PC-9 (cell line): ENCODE measurements around the gene RAB8A. TPM values are rescaled to one million over a fixed set of nuclear protein-coding genes. Genes with fewer than 3 reads are reported as not detected.

Experiments used
- BruUV-seq: library from RNA; stranded (reverse); fragments of 400-500 nt; replicated peaks from 2 replicates; lab custom pipeline; 2021; lab: Mats Ljungman, UMichigan
- CTCF ChIA-PET: fragments of 300-600 bp; sonication (Branson Sonifier 250); formaldehyde crosslinking; loops from one replicate; lab custom pipeline; 2022; ENCODE audit warnings: antibody characterized with exemption; lab: Charles Lee
- POLR2A ChIA-PET: fragments of 300-600 bp; sonication (Branson Sonifier 250); formaldehyde crosslinking; loops from one replicate; lab custom pipeline; 2022; ENCODE audit warnings: antibody characterized with exemption; ENCODE audit not compliant: unreplicated experiment; lab: Charles Lee
- DNase-seq, 2 experiments: peaks; one replicate each; pipeline versions ENCODE4 v3.0.0 to v3.0.0-alpha.2; 2015 to 2022; ENCODE audit warnings: mixed read lengths in 1 of 2
- H2AFZ ChIP-seq: fragments of 200-600 bp; sonication (generic); 2 replicates; pipeline ENCODE4 v1.8.1; 2017; ENCODE audit warnings: antibody characterized with exemption
- H3F3A ChIP-seq: fragments of 200-600 bp; sonication (generic); 2 replicates; pipeline ENCODE4 v1.8.1; 2017; ENCODE audit warnings: antibody characterized with exemption, mild to moderate bottlenecking, low read depth; ENCODE audit not compliant: insufficient read depth
- H3K27ac ChIP-seq: fragments of 200-600 bp; sonication (generic); 2 replicates; pipeline ENCODE4 v1.6.1; 2016; ENCODE audit warnings: mixed run types
- H3K27me3 ChIP-seq: fragments of 200-600 bp; sonication (generic); 2 replicates; pipeline ENCODE4 v1.6.1; 2016; ENCODE audit warnings: low read depth, mixed run types; ENCODE audit not compliant: insufficient read depth
- H3K36me3 ChIP-seq: fragments of 200-600 bp; sonication (generic); 2 replicates; pipeline ENCODE4 v1.6.1; 2016; ENCODE audit warnings: low read depth, mixed run types
- H3K4me1 ChIP-seq: fragments of 200-600 bp; sonication (generic); replicated peaks from 2 replicates; pipeline ENCODE4 v1.6.1; 2016; ENCODE audit warnings: mixed run types; ENCODE audit not compliant: insufficient read depth
- H3K4me2 ChIP-seq: fragments of 200-600 bp; sonication (generic); 2 replicates; pipeline ENCODE4 v1.6.1; 2017; ENCODE audit warnings: mixed run types
- H3K4me3 ChIP-seq: fragments of 200-600 bp; sonication (generic); 2 replicates; pipeline ENCODE4 v1.6.1; 2016; ENCODE audit warnings: mixed run types
- H3K79me2 ChIP-seq: fragments of 200-600 bp; sonication (generic); 2 replicates; pipeline ENCODE4 v1.6.1; 2017; ENCODE audit warnings: low read depth, mixed run types
- H3K9me2 ChIP-seq: fragments of 200-600 bp; sonication (generic); 2 replicates; pipeline ENCODE4 v1.8.1; 2017; ENCODE audit warnings: mild to moderate bottlenecking; ENCODE audit not compliant: insufficient read depth
- H3K9me3 ChIP-seq: fragments of 200-600 bp; sonication (generic); 2 replicates; pipeline ENCODE4 v1.8.1; 2016; ENCODE audit warnings: low read depth; ENCODE audit not compliant: insufficient read depth
- H4K20me1 ChIP-seq: fragments of 200-600 bp; sonication (generic); 2 replicates; pipeline ENCODE4 v1.8.1; 2017; ENCODE audit not compliant: insufficient read depth
- EZH2 ChIP-seq: fragments of 200-600 bp; sonication (generic); IDR thresholded peaks from 2 replicates; pipeline ENCODE4 v1.8.0; 2017; ENCODE audit warnings: antibody characterized with exemption, low read depth
- intact Hi-C: fragments of 100-400 bp; cut with micrococcal nuclease; formaldehyde crosslinking; loops from one replicate; pipeline ENCODE4 v1.10.0; 2022; ENCODE audit not compliant: unreplicated experiment
- total RNA-seq: library from RNA; stranded (reverse); gene quantifications from 2 replicates; pipeline ENCODE4 v1.2.3, GENCODE V29; 2021
- TF ChIP-seq, protein P1 (sequence below): fragments of 200-600 bp; sonication (generic); conservative IDR thresholded peaks from 2 replicates; pipeline ENCODE4 v1.6.1; 2017; ENCODE audit warnings: mixed run types, antibody characterized with exemption, mild to moderate bottlenecking, moderate library complexity

RAB8A gene
- total RNA-seq, 1 experiment from 2014 or later: 104 TPM

DNA sequence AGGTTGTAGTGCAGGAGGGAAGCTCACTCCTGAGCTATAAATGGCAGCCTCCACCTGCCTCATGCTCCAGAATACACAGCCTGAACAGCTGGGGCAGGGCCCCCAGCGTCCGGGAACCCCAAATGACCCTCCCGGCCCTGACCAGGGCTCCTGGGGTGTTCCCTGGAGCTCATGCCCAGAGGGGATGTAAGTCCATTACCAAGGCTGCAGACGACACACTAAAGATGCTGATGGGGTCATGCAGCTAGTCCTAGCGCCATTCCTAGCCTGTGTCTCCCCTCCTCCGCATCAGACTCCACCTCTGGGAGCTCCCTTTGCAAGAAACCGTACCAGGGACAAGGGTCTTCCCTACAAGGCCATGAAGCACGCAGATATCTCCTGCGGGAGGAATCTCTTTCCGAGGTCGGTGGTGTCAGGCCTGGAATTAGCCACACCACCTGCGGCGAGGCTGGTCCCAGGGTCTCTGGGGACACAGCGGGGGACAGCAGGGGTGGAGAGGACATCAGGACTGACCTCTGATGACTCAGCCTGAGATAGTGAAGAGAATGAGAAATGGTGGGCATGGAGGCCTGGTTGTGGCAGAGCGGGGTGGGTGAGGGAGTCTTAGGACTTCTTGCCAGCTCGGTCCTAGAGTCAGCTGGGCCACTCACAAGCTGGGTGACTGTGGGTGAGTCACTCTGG lies 47.3 kb upstream of the RAB8A start:
- Histone ChIP-seq H3K79me2 (peaks cover 19% of the 10 kb centered on the region), H3K9me2 (no peaks in the 10 kb centered on the region), H3K27me3 (no peaks in the 10 kb centered on the region), H3K9me3 (peaks cover 6% of the 10 kb centered on the region), H3K4me2 (no peak overlapping the region), H4K20me1 (no peaks in the 10 kb centered on the region), H3F3A (peaks cover 35% of the 10 kb centered on the region; the same call in 1 of the 2 replicates), H3K4me3 (no peak overlapping the region), H2AFZ (no peak overlapping the region), H3K4me1 (peaks cover 21% of the 10 kb centered on the region), H3K36me3 (no peaks in the 10 kb centered on the region), H3K27ac (no peak overlapping the region)
- POLR2A ChIA-PET: interaction anchor here (0.6 kb wide), 2 partner anchors 23 to 134 kb away, joined by 3 to 14 read pairs; partner anchors contain the start of gene AP1M1
- CTCF ChIA-PET: interaction anchor here (0.6 to 0.9 kb wide), 4 partner anchors 23 to 1775 kb away, joined by 3 to 5 read pairs (median 4); no protein-coding TSS in a partner anchor
- intact Hi-C loops: no loop called here
- DNase-seq: no peak
- TF ChIP-seq, protein P1, sequence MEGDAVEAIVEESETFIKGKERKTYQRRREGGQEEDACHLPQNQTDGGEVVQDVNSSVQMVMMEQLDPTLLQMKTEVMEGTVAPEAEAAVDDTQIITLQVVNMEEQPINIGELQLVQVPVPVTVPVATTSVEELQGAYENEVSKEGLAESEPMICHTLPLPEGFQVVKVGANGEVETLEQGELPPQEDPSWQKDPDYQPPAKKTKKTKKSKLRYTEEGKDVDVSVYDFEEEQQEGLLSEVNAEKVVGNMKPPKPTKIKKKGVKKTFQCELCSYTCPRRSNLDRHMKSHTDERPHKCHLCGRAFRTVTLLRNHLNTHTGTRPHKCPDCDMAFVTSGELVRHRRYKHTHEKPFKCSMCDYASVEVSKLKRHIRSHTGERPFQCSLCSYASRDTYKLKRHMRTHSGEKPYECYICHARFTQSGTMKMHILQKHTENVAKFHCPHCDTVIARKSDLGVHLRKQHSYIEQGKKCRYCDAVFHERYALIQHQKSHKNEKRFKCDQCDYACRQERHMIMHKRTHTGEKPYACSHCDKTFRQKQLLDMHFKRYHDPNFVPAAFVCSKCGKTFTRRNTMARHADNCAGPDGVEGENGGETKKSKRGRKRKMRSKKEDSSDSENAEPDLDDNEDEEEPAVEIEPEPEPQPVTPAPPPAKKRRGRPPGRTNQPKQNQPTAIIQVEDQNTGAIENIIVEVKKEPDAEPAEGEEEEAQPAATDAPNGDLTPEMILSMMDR: no peak
- TF ChIP-seq EZH2: no peak
- no TSS peak for BruUV-seq

DNA sequence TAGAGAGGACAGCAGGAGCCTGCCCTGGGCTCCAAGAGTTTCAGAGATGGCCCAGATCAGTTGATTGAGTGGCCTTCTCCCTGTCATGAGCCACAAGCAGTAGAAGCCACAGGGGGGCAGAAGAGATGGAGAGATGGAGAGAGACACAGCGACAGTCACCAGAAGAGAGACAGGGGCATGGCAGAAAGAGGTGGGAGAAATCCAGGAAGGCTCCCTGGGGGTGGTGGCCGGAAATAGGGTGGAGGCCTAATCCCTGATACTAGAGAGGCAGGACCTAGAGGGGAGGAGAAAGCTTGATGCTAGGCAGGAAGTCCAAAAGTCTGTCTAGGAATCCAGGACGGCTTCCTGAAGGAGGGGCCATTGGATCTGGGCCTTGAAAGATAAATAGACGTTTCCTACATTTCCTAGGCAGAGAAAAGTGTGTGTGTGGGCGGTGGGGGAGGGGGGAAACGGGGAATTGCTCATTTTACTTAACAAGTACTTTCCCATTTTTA lies 45.0 kb upstream of the RAB8A start:
- Histone ChIP-seq H3K79me2 (peaks cover 27% of the 10 kb centered on the region), H3K36me3 (no peaks in the 10 kb centered on the region), H3K27ac (peak overlapping the region; percentile 42), H2AFZ (peak overlapping the region; percentile 71; the same call in 1 of the 2 replicates), H3K9me3 (no peaks in the 10 kb centered on the region), H3K4me1 (peaks cover 41% of the 10 kb centered on the region), H3K9me2 (no peaks in the 10 kb centered on the region), H4K20me1 (no peaks in the 10 kb centered on the region), H3F3A (peaks cover 49% of the 10 kb centered on the region), H3K4me2 (peak overlapping the region; percentile 74), H3K4me3 (peak overlapping the region; percentile 66; the same call in 1 of the 2 replicates), H3K27me3 (no peaks in the 10 kb centered on the region)
- BruUV-seq: no TSS peak
- TF ChIP-seq, protein P1: peak; percentile 49
- no peak for TF ChIP-seq EZH2
- ChIA-PET CTCF (no interaction called here), POLR2A (interaction anchor here (0.6 to 0.8 kb wide), 3 partner anchors 10 to 364 kb away, joined by 5 to 15 read pairs (median 8); partner anchors contain the start of gene TPM4)
- intact Hi-C loops: no loop called here
- peak in 1 of 2 experiments; percentile 61 for DNase-seq

DNA sequence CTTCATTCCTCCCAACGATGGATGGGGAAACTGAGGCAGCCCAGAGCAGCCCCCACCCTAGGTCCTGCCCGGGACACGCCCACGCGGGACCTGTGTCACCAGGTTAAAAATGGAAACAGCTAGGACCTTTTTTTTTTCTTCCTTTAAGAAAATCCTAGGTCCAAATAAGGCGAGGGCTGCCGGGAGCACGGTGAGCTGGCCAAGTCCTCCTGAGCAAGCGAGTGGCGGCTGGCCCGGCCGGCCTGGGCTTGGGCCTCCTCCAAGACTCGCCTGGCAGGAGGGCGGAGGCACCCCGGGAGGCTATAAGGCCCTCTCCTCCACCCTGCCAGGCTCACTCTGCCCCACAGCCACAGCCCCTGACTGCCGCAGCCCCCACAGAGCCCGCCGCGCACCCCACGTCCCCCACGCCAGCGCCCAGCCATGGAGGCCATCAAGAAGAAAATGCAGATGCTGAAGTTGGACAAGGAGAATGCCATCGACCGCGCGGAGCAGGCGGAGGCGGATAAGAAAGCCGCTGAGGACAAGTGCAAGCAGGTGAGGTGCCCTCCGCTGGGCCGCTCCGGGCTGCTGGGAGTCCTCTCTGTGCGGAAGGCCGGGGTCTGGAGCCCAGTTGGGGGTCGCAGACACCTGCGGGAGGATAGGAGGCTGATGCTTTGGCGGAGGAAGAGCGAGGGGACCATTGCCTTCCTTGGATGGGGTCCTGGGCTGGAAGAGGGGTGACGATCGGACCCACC lies 44.3 kb upstream of the RAB8A start:
- TF ChIP-seq, protein P1: no peak
- TF ChIP-seq EZH2: no peak
- POLR2A ChIA-PET: interaction anchor here (0.6 to 0.7 kb wide), 2 partner anchors 11 to 365 kb away, joined by 5 to 8 read pairs; no protein-coding TSS in a partner anchor
- peak overlapping the region; percentile 71 for H2AFZ ChIP-seq
- H3K9me3 ChIP-seq: no peaks in the 10 kb centered on the region
- peak overlapping the region; percentile 66 for H3K4me3 ChIP-seq
- H3K4me1 ChIP-seq: peaks cover 48% of the 10 kb centered on the region
- no peaks in the 10 kb centered on the region for H4K20me1 ChIP-seq
- peak overlapping the region; percentile 74 for H3K4me2 ChIP-seq
- peak; percentile 70 to 71 for DNase-seq
- H3K9me2 ChIP-seq: no peaks in the 10 kb centered on the region
- CTCF ChIA-PET: interaction anchor here (0.6 kb wide), 1 partner anchor 87 kb away, joined by 3 read pairs; no protein-coding TSS in a partner anchor
- peak overlapping the region; percentile 42 for H3K27ac ChIP-seq
- H3K79me2 ChIP-seq: peaks cover 28% of the 10 kb centered on the region
- TSS peak; percentile 46 for BruUV-seq
- peaks cover 49% of the 10 kb centered on the region for H3F3A ChIP-seq
- no peaks in the 10 kb centered on the region for H3K36me3 ChIP-seq
- H3K27me3 ChIP-seq: no peaks in the 10 kb centered on the region
- intact Hi-C loops: no loop called here
